AG04450 (cell line): ENCODE data around the gene OLFML2A. TPM values are rescaled to one million over a fixed set of nuclear protein-coding genes. Genes with fewer than 3 reads are reported as not detected.

Experiments used
- CTCF ChIA-PET: fragments of 300-600, 350-600 bp; formaldehyde crosslinking; extraction: SDS; loops from one replicate; lab custom pipeline; 2022; ENCODE audit warnings: antibody characterized with exemption, inconsistent platforms; lab: Charles Lee
- POLR2A ChIA-PET: fragments of 350-600 bp; formaldehyde crosslinking; extraction: SDS; loops from one replicate; lab custom pipeline; 2021; ENCODE audit warnings: antibody characterized with exemption, inconsistent platforms; lab: Yijun Ruan, JAX
- DNase-seq: peaks from one replicate; pipeline ENCODE4 v3.0.0-alpha.2; 2011; ENCODE audit warnings: low read depth, low spot score
- H3K27ac ChIP-seq: one replicate; pipeline ENCODE4 v1.5.1; 2012; ENCODE audit warnings: low read depth, low read length, control low read depth
- H3K27me3 ChIP-seq: one replicate; pipeline ENCODE4 v1.6.0; 2012; ENCODE audit warnings: low read length; ENCODE audit not compliant: control insufficient read depth, insufficient read depth
- H3K4me3 ChIP-seq: 2 replicates; pipeline ENCODE4 v1.5.1; 2011; ENCODE audit warnings: mild to moderate bottlenecking, low read depth, low read length, control low read depth
- H3K9me3 ChIP-seq: 2 replicates; pipeline ENCODE4 v1.5.1; 2012; ENCODE audit warnings: low read length; ENCODE audit not compliant: control insufficient read depth, insufficient read depth
- polyA plus RNA-seq: library from polyadenylated mRNA; depleted of rRNA; stranded (reverse); fragments of >200 nt; gene quantifications from 2 replicates; pipeline ENCODE4 v1.2.3, GENCODE V29; 2011
- TF ChIP-seq, protein P1 (sequence below): IDR thresholded peaks from 2 replicates; pipeline ENCODE4 v1.5.1; 2011; ENCODE audit warnings: low read depth, low read length, control low read depth, inconsistent platforms

Gene OLFML2A
- polyA plus RNA-seq, 1 experiment, result 22.3 TPM

DNA sequence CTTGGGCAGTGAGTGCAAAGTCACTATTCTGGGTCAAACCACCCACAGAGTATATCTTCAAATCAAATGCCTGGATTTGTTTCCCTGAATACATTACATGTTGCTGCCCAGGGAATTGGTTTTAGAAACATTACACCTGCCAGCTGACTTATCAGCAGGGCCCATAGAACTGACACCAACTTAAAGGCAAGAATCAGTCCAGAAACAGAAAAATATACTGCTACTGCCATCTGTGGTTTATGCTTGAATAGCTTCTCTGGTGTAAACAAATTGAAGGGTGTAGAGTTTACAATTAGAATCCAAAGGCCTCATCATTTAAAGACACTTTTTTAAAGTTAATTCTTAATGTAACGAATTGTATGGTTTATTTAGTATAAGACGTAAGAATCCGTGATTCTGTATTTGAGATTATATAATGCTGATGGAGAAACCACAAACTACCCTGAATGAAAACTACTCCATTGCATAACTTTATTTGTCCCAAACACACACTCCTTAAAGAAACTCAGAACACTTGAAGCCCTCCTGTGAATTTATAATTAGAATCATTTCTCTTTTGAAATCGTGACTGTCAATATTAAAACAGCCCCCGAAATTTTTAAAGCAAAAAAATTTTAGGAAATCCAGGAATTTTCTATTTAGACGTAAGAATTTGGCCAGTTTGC, 12.0 kb upstream of the OLFML2A start:
- H3K27ac ChIP-seq, result no peak overlapping the region
- DNase-seq, result no peak
- TF ChIP-seq, protein P1, sequence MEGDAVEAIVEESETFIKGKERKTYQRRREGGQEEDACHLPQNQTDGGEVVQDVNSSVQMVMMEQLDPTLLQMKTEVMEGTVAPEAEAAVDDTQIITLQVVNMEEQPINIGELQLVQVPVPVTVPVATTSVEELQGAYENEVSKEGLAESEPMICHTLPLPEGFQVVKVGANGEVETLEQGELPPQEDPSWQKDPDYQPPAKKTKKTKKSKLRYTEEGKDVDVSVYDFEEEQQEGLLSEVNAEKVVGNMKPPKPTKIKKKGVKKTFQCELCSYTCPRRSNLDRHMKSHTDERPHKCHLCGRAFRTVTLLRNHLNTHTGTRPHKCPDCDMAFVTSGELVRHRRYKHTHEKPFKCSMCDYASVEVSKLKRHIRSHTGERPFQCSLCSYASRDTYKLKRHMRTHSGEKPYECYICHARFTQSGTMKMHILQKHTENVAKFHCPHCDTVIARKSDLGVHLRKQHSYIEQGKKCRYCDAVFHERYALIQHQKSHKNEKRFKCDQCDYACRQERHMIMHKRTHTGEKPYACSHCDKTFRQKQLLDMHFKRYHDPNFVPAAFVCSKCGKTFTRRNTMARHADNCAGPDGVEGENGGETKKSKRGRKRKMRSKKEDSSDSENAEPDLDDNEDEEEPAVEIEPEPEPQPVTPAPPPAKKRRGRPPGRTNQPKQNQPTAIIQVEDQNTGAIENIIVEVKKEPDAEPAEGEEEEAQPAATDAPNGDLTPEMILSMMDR, result peak; percentile 39
- no peak overlapping the region for H3K4me3 ChIP-seq
- ChIA-PET POLR2A (no interaction called here), CTCF (interaction anchor here (0.6 to 4.4 kb wide), 14 partner anchors 9 to 355 kb away, joined by 3 to 32 read pairs (median 4); no protein-coding TSS in a partner anchor)
- no peaks in the 10 kb centered on the region for H3K9me3 ChIP-seq
- peaks cover 86% of the 10 kb centered on the region for H3K27me3 ChIP-seq

DNA sequence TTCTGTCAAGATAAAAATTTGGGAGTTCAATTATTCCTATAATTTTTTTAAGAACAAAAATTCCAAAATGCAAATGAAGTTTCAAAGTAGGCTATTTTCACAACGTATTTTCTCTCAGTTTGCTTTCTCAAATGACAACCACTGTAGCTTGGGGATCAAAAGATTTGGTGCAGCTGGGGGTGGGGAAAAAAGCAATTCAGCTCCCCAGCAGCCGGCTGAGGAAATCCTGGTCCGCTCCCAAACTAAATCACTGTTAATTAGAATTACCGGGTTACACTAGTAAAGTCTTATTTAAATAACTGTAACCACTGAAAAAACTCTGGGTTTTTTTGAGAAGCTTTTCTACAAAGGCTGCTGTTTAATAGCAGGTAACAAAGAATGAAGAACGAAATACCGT, 11.5 kb upstream of the OLFML2A start:
- POLR2A ChIA-PET, result no interaction called here
- peaks cover 86% of the 10 kb centered on the region for H3K27me3 ChIP-seq
- no peaks in the 10 kb centered on the region for H3K9me3 ChIP-seq

DNA sequence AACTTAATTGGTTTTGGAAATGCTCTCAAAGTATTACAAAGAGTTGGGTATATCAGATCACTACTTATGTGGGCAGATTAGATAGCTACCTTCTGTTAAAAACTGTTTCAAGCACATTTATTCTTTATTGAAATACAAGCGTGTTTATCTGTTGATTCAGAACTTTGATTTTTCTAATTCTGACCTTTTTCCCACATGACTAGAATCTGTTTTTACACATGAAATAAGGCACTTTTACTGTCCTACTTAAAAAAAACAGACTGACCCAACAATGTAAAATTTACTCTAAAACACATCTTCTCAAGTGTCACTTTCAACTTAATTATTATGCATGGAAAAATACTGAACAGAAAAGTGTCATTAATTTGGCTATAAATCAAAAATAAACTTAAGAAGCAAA, 10.6 kb upstream of the OLFML2A start:
- no peaks in the 10 kb centered on the region for H3K9me3 ChIP-seq
- no peak overlapping the region for H3K4me3 ChIP-seq
- CTCF ChIA-PET, result interaction anchor here (0.6 to 4.4 kb wide), 5 partner anchors 8 to 347 kb away, joined by 3 to 32 read pairs (median 12); no protein-coding TSS in a partner anchor
- no peak for DNase-seq
- no peak overlapping the region for H3K27ac ChIP-seq
- peaks cover 79% of the 10 kb centered on the region for H3K27me3 ChIP-seq
- TF ChIP-seq, protein P1, result no peak
- POLR2A ChIA-PET, result no interaction called here

More for the DNA sequence above, 11.5 kb upstream of the OLFML2A start:
- TF ChIP-seq, protein P1, result no peak
- Histone ChIP-seq H3K4me3 (no peak overlapping the region), H3K27ac (no peak overlapping the region)
- CTCF ChIA-PET, result interaction anchor here (0.7 to 4.4 kb wide), 9 partner anchors 10 to 214 kb away, joined by 3 to 32 read pairs (median 4); no protein-coding TSS in a partner anchor
- no peak for DNase-seq

GRCh38 chr9:124766815-124767554, 9.9 kb upstream of the OLFML2A start:
- Histone ChIP-seq H3K27me3 (peaks cover 73% of the 10 kb centered on the region), H3K27ac (no peak overlapping the region), H3K4me3 (no peak overlapping the region), H3K9me3 (no peaks in the 10 kb centered on the region)
- TF ChIP-seq, protein P1, result 0 out of 2 replicates have a peak, but pooled peaks have one; percentile 15
- DNase-seq, result no peak
- ChIA-PET POLR2A (no interaction called here), CTCF (interaction anchor here (1.0 to 4.4 kb wide), 4 partner anchors 9 to 150 kb away, joined by 3 to 32 read pairs (median 8); no protein-coding TSS in a partner anchor)

- Histone ChIP-seq H3K9me3 (no peaks in the 10 kb centered on the region), H3K27ac (no peak overlapping the region), H3K4me3 (no peak overlapping the region), H3K27me3 (peaks cover 65% of the 10 kb centered on the region)
- CTCF ChIA-PET, result interaction anchor here (12.3 kb wide), 1 partner anchor 83 kb away, joined by 674 read pairs; the partner anchor contains the start of gene WDR38
- POLR2A ChIA-PET, result no interaction called here
- TF ChIP-seq, protein P1, result no peak
- no peak for DNase-seq
Observed at GRCh38 chr9:124767821-124768220, 9.1 kb upstream of the OLFML2A start.
